Mesenchymal stem cell (in vitro differentiated cells and primary cell): ENCODE results near the gene SVOP.

Experiments
- DNase-seq: peaks from one replicate; pipeline ENCODE4 v3.0.0-alpha.2; 2013
- H2AFZ ChIP-seq: one replicate; pipeline ENCODE4 v1.6.1; 2013; ENCODE audit warnings: low read depth, mild to moderate bottlenecking, control low read depth, inconsistent platforms, low read length, moderate library complexity
- H2AK5ac ChIP-seq: 2 replicates; pipeline ENCODE4 v1.6.1; 2013; ENCODE audit warnings: low read length, moderate library complexity, mild to moderate bottlenecking, inconsistent platforms; ENCODE audit not compliant: severe bottlenecking
- H2BK120ac ChIP-seq: one replicate; pipeline ENCODE4 v1.6.1; 2013; ENCODE audit warnings: low read depth, mild to moderate bottlenecking, inconsistent platforms, low read length, moderate library complexity
- H2BK12ac ChIP-seq, 2 experiments: one replicate each; pipeline ENCODE4 v1.6.1; 2013; ENCODE audit warnings: inconsistent platforms in 2 of 2, low read length in 2 of 2, mild to moderate bottlenecking in 2 of 2, moderate library complexity in 2 of 2, control low read depth in 1 of 2
- H2BK15ac ChIP-seq: one replicate; pipeline ENCODE4 v1.6.1; 2013; ENCODE audit warnings: mild to moderate bottlenecking, low read depth, inconsistent platforms; ENCODE audit not compliant: poor library complexity, severe bottlenecking
- H2BK5ac ChIP-seq: 2 replicates; pipeline ENCODE4 v1.6.1; 2013; ENCODE audit warnings: low read depth, mild to moderate bottlenecking, low read length, control low read depth, inconsistent platforms; ENCODE audit not compliant: poor library complexity, severe bottlenecking
- H3K14ac ChIP-seq, 2 experiments: one replicate each; pipeline ENCODE4 v1.6.1; 2013; ENCODE audit warnings: inconsistent platforms in 2 of 2, low read length in 2 of 2, control low read depth in 1 of 2, mild to moderate bottlenecking in 1 of 2, moderate library complexity in 1 of 2
- H3K18ac ChIP-seq, 2 experiments: one replicate each; pipeline ENCODE4 v1.6.1; 2013; ENCODE audit warnings: inconsistent platforms in 2 of 2, low read length in 2 of 2, control low read depth in 1 of 2, low read depth in 1 of 2, mild to moderate bottlenecking in 1 of 2
- H3K23ac ChIP-seq, 2 experiments: one replicate each; pipeline ENCODE4 v1.6.1; 2013; ENCODE audit warnings: inconsistent platforms in 2 of 2, low read length in 2 of 2, mild to moderate bottlenecking in 2 of 2, moderate library complexity in 2 of 2, control low read depth in 1 of 2
- H3K27ac ChIP-seq: 2 replicates; pipeline ENCODE4 v1.5.1; 2013; ENCODE audit warnings: mild to moderate bottlenecking, moderate library complexity, low read length, control low read depth, inconsistent platforms; ENCODE audit not compliant: poor library complexity, severe bottlenecking
- H3K27me3 ChIP-seq, 2 experiments: 2 replicates each; pipeline versions ENCODE4 v1.6.1 to v1.7.0; 2013; ENCODE audit warnings: low read length in 2 of 2, mild to moderate bottlenecking in 2 of 2, moderate library complexity in 2 of 2, control low read depth in 1 of 2, inconsistent platforms in 1 of 2; ENCODE audit not compliant: control insufficient read depth in 1 of 2, insufficient read depth in 1 of 2
- H3K36me3 ChIP-seq, 2 experiments: 2 replicates each; pipeline versions ENCODE4 v1.6.1 to v1.7.0; 2013; ENCODE audit warnings: low read length in 2 of 2, control low read depth in 1 of 2, inconsistent platforms in 1 of 2, low read depth in 1 of 2, mild to moderate bottlenecking in 1 of 2; ENCODE audit not compliant: insufficient read depth in 2 of 2, control insufficient read depth in 1 of 2
- H3K4ac ChIP-seq, 2 experiments: one replicate each; pipeline ENCODE4 v1.6.1; 2013; ENCODE audit warnings: inconsistent platforms in 2 of 2, low read length in 2 of 2, mild to moderate bottlenecking in 2 of 2, moderate library complexity in 2 of 2, control low read depth in 1 of 2, low read depth in 1 of 2
- H3K4me1 ChIP-seq: 2 replicates; pipeline ENCODE4 v1.6.1; 2013; ENCODE audit warnings: low read depth, low read length, control low read depth; ENCODE audit not compliant: control insufficient read depth, insufficient read depth
- H3K4me2 ChIP-seq: 2 replicates; pipeline ENCODE4 v1.6.1; 2013; ENCODE audit warnings: low read length, mild to moderate bottlenecking, inconsistent platforms; ENCODE audit not compliant: poor library complexity, severe bottlenecking
- H3K4me3 ChIP-seq, 2 experiments: 2 replicates each; pipeline versions ENCODE4 v1.5.1 to v1.7.0; 2013; ENCODE audit warnings: low read length in 2 of 2, mild to moderate bottlenecking in 2 of 2, control low read depth in 1 of 2, low read depth in 1 of 2; ENCODE audit not compliant: insufficient read depth in 1 of 2
- H3K79me1 ChIP-seq: replicated peaks from 2 replicates; pipeline ENCODE4 v1.6.1; 2013; ENCODE audit warnings: mild to moderate bottlenecking, control low read depth, low read length, inconsistent platforms; ENCODE audit not compliant: poor library complexity, severe bottlenecking
- H3K9ac ChIP-seq: 2 replicates; pipeline ENCODE4 v1.7.0; 2013; ENCODE audit warnings: mild to moderate bottlenecking, low read length, moderate library complexity
- H3K9me3 ChIP-seq: 2 replicates; pipeline ENCODE4 v1.7.0; 2013; ENCODE audit warnings: mild to moderate bottlenecking, low read length; ENCODE audit not compliant: control insufficient read depth
- H4K8ac ChIP-seq: one replicate; pipeline ENCODE4 v1.6.1; 2013; ENCODE audit warnings: inconsistent platforms, mild to moderate bottlenecking, low read length, moderate library complexity
- H4K91ac ChIP-seq: one replicate; pipeline ENCODE4 v1.6.1; 2013; ENCODE audit warnings: mild to moderate bottlenecking, low read length, inconsistent platforms
- WGBS: methylation state at CpG from one replicate; pipeline ENCODE4 v1.1.7; 2013; ENCODE audit warnings: mixed read lengths; 5-methylcytosine and 5-hydroxymethylcytosine counted together

SVOP gene

GRCh38 chr12:108955225-108955835 lies 65.5 kb downstream of the SVOP start:
- Histone ChIP-seq H3K4me3 (no peak overlapping the region), H2BK12ac (no peak overlapping the region), H4K91ac (no peak overlapping the region), H3K23ac (no peak overlapping the region), H2BK120ac (no peak overlapping the region), H3K27ac (no peak overlapping the region), H2BK15ac (no peak overlapping the region), H2BK5ac (no peak overlapping the region), H3K18ac (no peak overlapping the region), H3K14ac (no peak overlapping the region), H3K27me3 (peaks cover 21 to 34% of the 10 kb centered on the region in 2 experiments), H3K4me1 (peaks cover 2% of the 10 kb centered on the region), H2AK5ac (no peak overlapping the region), H3K79me1 (no peaks in the 10 kb centered on the region), H4K8ac (no peak overlapping the region), H3K9ac (no peak overlapping the region), H3K4me2 (no peak overlapping the region), H3K4ac (no peak overlapping the region), H2AFZ (no peak overlapping the region), H3K9me3 (no peaks in the 10 kb centered on the region), H3K36me3 (no peaks in the 10 kb centered on the region)
- 24% methylated on average over 6 of the region's 6 CpGs for WGBS
- DNase-seq = peak; percentile 37

- 31% methylated on average over 10 of the region's 12 CpGs for WGBS
- H3K14ac ChIP-seq = no peak overlapping the region
- no peak overlapping the region for H3K18ac ChIP-seq
- no peak overlapping the region for H3K4ac ChIP-seq
- no peak overlapping the region for H2AFZ ChIP-seq
- H3K36me3 ChIP-seq = no peaks in the 10 kb centered on the region
- H3K4me2 ChIP-seq = no peak overlapping the region
- H4K8ac ChIP-seq = no peak overlapping the region
- H2BK5ac ChIP-seq = no peak overlapping the region
- H2AK5ac ChIP-seq = peak overlapping the region; percentile 35
- no peak overlapping the region for H3K27ac ChIP-seq
- no peak overlapping the region for H2BK120ac ChIP-seq
- DNase-seq = peak; percentile 70
- peaks cover 0 to 9% of the 10 kb centered on the region in 2 experiments for H3K27me3 ChIP-seq
- H2BK15ac ChIP-seq = no peak overlapping the region
- H3K4me1 ChIP-seq = peaks cover 4% of the 10 kb centered on the region
- no peak overlapping the region for H4K91ac ChIP-seq
- H3K9me3 ChIP-seq = peaks cover 14% of the 10 kb centered on the region
- peak overlapping the region in 1 of 2 experiments; percentile 60 for H3K4me3 ChIP-seq
- H3K79me1 ChIP-seq = no peaks in the 10 kb centered on the region
- no peak overlapping the region for H3K23ac ChIP-seq
- H2BK12ac ChIP-seq = no peak overlapping the region
- H3K9ac ChIP-seq = peak overlapping the region; percentile 54
These were observed 69.7 kb downstream of the SVOP start for GRCh38 chr12:108950991-108951739.

- no peak overlapping the region for H3K27ac ChIP-seq
- H2BK5ac ChIP-seq = no peak overlapping the region
- H2BK120ac ChIP-seq = no peak overlapping the region
- H3K4me2 ChIP-seq = no peak overlapping the region
- H3K9me3 ChIP-seq = peaks cover 20% of the 10 kb centered on the region
- WGBS = 100% methylated on average over 1 of the region's 1 CpG
- no peak overlapping the region for H2AK5ac ChIP-seq
- H3K14ac ChIP-seq = no peak overlapping the region
- H3K79me1 ChIP-seq = no peaks in the 10 kb centered on the region
- H3K36me3 ChIP-seq = no peaks in the 10 kb centered on the region
- H3K27me3 ChIP-seq = peaks cover 0 to 12% of the 10 kb centered on the region in 2 experiments
- no peak overlapping the region for H3K9ac ChIP-seq
- H3K4ac ChIP-seq = no peak overlapping the region
- H3K4me1 ChIP-seq = peaks cover 4% of the 10 kb centered on the region
- H3K23ac ChIP-seq = no peak overlapping the region
- no peak overlapping the region for H3K18ac ChIP-seq
- DNase-seq = no peak
- H4K8ac ChIP-seq = no peak overlapping the region
- H2BK15ac ChIP-seq = no peak overlapping the region
- no peak overlapping the region for H4K91ac ChIP-seq
- no peak overlapping the region for H2BK12ac ChIP-seq
- no peak overlapping the region for H3K4me3 ChIP-seq
- H2AFZ ChIP-seq = no peak overlapping the region
These were observed 70.9 kb downstream of the SVOP start for GRCh38 chr12:108949976-108950375.

GRCh38 chr12:108948367-108948766 lies 72.5 kb downstream of the SVOP start:
- no peak overlapping the region for H3K14ac ChIP-seq
- no peak overlapping the region for H2BK15ac ChIP-seq
- H3K23ac ChIP-seq = no peak overlapping the region
- no peak overlapping the region for H4K8ac ChIP-seq
- H3K4me3 ChIP-seq = no peak overlapping the region
- H3K4me1 ChIP-seq = peaks cover 4% of the 10 kb centered on the region
- peaks cover 20% of the 10 kb centered on the region for H3K9me3 ChIP-seq
- no peak overlapping the region for H2BK5ac ChIP-seq
- peaks cover 0 to 3% of the 10 kb centered on the region in 2 experiments for H3K27me3 ChIP-seq
- H2AFZ ChIP-seq = no peak overlapping the region
- DNase-seq = no peak
- no peak overlapping the region for H3K27ac ChIP-seq
- no peak overlapping the region for H2AK5ac ChIP-seq
- no peak overlapping the region for H2BK12ac ChIP-seq
- no peaks in the 10 kb centered on the region for H3K79me1 ChIP-seq
- no peak overlapping the region for H3K18ac ChIP-seq
- no peak overlapping the region for H3K4ac ChIP-seq
- H3K36me3 ChIP-seq = no peaks in the 10 kb centered on the region
- no peak overlapping the region for H3K9ac ChIP-seq
- no peak overlapping the region for H4K91ac ChIP-seq
- no peak overlapping the region for H3K4me2 ChIP-seq
- no peak overlapping the region for H2BK120ac ChIP-seq
